GM19324 (cell line): ENCODE data around the gene C2orf69.

Source experiments
- ATAC-seq: cut with Tn5 transposase; IDR thresholded peaks from one replicate; pipeline ENCODE4 v1.9.1; 2021; ENCODE audit warnings: mild to moderate bottlenecking, moderate library complexity; ENCODE audit not compliant: unreplicated experiment, low FRiP score

C2orf69 gene

DNA sequence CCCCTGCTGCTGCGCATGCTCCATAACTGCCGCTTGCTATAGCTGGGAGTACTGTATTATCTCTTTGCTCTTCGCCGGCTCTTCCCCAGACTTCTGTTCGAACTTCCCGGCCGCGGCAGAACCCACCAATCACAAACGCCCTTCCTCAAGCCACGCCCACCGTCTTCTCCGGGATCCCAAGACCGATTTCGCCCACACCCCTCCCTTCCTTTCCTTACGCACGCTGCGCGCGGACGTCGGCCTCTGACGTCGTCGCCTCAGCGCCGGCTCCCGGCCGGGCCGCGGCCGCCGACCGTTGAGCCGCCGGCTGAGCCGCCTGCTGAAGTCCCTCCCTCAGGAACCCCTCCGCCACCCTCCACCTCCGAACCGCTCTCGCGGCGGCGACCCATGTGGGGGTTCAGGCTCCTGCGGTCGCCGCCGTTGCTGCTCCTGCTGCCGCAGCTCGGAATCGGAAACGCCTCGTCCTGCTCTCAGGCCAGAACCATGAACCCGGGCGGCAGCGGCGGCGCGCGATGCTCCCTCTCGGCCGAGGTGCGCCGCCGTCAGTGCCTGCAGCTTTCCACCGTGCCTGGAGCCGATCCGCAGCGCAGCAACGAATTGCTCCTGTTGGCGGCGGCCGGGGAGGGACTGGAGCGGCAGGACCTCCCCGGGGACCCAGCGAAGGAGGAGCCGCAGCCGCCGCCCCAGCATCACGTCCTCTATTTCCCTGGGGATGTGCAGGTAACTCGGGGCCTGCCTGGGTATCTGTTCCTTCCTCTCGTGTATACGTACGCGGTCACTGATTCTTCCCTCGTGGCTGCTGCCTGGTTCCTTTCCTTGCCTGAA lies at the start of gene C2orf69:
C2orf69 (plus strand) TSS at position 242 of the 825 bp plus-strand sequence; CDS start at position 388, 146 bp downstream.
- ATAC-seq = peak; percentile 97

DNA sequence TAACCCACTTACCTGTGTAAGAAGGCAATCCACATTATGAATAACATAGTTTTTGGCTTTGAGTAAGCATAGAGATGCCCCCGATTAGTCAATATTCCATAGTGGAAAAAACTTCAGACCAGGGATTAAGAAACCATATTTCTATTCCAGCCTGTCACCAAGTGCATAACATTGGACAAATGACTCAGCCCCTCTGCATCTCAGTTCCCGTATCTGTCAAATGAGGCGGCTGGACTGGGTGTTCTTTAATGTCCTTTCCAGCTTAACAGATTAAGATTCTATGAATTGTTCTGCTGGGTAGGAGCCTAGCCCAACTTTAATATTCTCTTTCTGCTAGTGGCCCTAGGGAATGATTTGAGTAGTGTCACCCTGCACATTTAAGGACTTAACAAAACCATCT lies 48.3 kb upstream of the C2orf69 start:
- no peak for ATAC-seq

GRCh38 chr2:199865905-199866304 lies 45.2 kb upstream of the C2orf69 start:
- ATAC-seq = no peak

- ATAC-seq = no peak
These were observed 42.5 kb upstream of the C2orf69 start for GRCh38 chr2:199868431-199869226.

- ATAC-seq = no peak
These were observed 41.9 kb upstream of the C2orf69 start for GRCh38 chr2:199869227-199869541.

- ATAC-seq = no peak
These were observed 41.4 kb upstream of the C2orf69 start for GRCh38 chr2:199869653-199870052.

GRCh38 chr2:199870581-199870980 lies 40.5 kb upstream of the C2orf69 start:
- no peak for ATAC-seq

DNA sequence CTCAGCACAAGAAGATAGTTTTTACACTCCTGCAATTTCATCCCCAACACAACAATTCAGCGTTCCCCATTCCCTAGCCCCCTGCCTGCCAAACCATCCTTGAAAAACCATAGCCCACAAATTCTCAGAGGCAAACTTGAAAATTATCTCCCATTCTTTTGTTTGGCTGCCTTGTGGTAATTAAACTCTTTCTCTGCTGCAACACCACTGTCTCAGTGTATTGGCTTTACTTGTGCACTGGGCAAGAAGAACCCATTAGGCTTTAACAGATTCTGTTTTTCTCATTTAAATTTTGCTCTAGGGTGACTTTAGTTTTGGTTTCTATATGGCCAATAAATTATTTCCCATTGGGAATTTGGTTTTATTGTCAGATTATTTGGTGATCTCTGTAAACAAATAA lies 36.9 kb upstream of the C2orf69 start:
- ATAC-seq = no peak

- no peak for ATAC-seq
These were observed 35.7 kb upstream of the C2orf69 start for GRCh38 chr2:199875400-199875799.

DNA sequence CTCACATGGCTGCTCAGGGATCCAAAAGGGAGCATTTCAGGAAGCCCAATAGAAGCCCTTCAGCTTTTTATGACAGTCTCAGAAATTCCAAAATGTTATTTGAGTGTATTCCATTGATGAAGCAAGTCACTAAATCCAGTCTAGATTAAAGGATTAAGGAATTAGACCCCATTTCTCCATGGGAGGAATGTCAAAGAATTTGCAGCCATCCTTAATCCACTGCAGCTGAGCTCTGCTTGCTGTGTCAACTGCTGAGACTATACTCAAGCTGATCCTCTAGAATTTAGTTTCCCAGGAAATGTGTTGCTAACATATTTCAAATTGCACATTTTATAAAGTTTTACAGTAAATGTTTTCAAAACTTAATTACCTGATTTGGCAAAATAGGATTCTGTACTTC lies 28.4 kb upstream of the C2orf69 start:
- ATAC-seq = no peak

DNA sequence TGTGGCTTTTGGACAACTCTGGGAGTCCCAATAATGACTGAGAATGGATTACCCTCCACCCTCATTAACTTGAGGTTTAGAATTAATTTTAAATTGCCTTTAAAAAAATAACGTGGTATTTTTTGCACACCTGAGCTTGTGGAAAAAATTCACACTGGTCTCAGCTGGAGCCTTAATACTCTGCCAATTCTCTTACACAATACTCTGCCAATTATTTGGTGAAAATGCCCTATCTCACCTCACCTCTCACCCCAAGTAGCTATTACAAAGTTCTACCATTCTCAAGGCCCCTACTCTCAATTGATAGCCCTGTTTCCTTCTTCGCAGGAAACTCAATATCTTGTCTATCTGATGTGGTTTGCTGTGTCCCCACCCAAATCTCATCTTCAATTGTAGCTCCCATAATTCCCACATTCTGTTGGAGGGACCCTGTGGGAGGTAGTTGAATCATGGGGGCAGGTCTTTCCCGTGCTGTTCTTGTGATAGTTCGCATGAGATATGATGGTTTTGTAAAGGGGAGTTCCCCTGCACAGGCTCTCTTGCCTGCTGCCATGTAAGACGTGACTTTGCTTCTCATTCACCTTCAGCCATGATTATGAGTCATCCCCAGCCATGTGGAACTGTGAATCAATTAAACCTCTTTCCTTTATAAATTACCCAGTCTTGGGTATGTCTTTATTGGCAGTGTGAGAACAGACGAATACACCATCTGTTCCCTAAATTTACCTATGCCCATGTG lies 27.4 kb upstream of the C2orf69 start:
- no peak for ATAC-seq

DNA sequence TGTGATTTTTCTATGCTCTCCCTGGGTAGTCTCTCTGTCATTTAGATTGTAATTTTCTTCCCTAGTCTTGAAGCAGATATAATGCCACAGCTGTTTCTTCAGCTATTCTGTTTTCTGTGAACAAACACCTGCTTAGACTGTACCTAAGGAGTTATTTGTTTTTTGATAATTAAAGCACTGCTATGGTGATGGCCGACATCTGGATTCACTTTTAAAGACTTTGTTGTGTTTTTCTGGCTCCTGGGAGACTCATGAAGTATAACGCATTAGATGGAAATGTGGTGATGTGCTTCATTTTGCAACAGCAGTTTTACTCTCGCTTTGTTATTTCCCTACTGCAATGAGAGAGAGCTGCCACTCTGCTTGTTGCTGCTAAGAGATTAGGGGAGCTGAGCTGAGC lies 15.7 kb upstream of the C2orf69 start:
- ATAC-seq = no peak

DNA sequence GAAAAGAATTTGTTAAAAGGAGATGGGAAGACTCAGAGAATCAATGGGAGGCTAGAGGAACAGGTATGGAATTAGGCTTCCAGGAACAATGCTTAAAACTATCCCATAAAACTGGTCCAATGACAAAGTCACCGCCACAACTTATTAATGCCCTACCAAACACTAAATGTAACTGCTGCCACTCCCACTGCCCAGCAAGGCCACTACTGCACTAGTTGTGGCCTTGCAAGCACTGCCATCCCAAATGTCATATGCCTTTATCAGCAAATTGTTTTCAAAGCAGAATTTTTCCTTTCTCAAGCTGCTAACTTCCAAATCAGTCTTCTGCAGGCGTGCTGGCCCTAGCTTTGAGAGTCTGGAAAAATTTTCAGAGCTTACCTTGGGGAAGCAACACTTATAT lies 14.5 kb upstream of the C2orf69 start:
- ATAC-seq = no peak

- no peak for ATAC-seq
These were observed 9.2 kb upstream of the C2orf69 start for GRCh38 chr2:199901942-199902341.

DNA sequence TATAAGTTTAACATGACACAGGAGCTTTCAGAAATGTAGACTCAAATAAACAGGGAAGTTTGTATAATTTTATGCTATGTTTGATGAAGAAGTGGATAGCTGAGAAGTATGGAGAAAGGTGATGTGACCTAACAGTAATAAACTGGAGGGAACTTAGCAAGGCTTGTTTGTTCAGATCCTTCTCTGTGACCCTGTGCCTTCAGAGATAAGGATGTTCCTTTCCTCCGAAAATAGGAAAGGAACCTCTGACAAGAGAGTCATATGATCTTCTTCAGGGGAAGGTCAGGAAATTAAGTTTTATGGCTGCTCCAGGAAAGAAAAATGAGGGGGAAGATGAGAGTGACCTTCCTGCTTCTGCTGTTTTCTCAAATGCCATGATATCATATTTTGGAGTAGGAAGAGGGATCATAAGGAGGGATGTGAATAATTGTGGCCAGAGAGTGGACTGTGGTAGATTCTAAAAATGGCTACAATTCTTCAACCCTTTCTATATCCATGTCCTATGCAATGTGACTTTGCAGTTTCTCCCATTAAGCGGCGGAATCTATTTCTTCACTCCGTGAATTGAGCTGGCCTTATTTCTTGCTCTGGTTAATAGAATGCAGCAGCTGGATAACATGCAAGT lies 8.5 kb upstream of the C2orf69 start:
- no peak for ATAC-seq

DNA sequence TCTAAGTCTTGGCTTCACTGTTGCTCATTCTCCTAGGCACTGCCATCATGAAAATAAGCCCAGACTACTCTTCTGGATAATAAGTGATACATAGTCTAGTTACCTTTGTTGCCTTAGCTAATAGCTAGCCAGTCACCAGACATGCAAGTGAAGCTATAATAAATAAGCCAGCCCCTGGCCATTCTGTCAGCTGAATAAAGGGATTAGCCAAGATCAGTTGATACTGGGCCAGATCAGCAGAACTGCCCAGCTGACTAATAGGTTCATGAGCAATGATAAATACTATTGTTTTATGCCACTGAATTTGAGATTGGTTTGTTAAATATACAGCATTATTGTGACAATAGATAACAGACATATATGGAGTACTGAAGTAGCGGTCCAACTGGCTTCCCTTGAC lies 8.0 kb upstream of the C2orf69 start:
- no peak for ATAC-seq

- no peak for ATAC-seq
These were observed 3.9 kb upstream of the C2orf69 start for GRCh38 chr2:199907008-199907714.

GRCh38 chr2:199910338-199911051 lies 598 bp upstream of the C2orf69 start:
- no peak for ATAC-seq

- ATAC-seq = no peak
These were observed 726 bp downstream of the C2orf69 start for GRCh38 chr2:199911877-199912161.
